Esophagus muscularis mucosa (tissue), 4 donors: ENCODE data around the gene AFF1. TPM values are rescaled to one million over a fixed set of nuclear protein-coding genes. Genes with fewer than 3 reads are reported as not detected.

Experiments
- DNase-seq: peaks from one replicate; pipeline ENCODE4 v3.0.0-alpha.2; 2017; ENCODE audit errors: extremely low spot score
- H3K27ac ChIP-seq, 4 donors: fragments of 200-600 bp; sonication (generic); replicated peaks in 1 of 4; 1 replicate in 3 of 4; 2 replicates in 1 of 4; pipeline ENCODE4 v1.5.1; 2016 to 2019; ENCODE audit warnings: mild to moderate bottlenecking in 1 of 4
- H3K27me3 ChIP-seq, 4 donors: fragments of 200-600 bp; sonication (generic); one replicate each; pipeline versions ENCODE4 v1.5.1 to v1.6.0; 2016 to 2019
- H3K36me3 ChIP-seq, 4 donors: fragments of 200-600 bp; sonication (generic); one replicate each; pipeline ENCODE4 v1.5.1; 2016 to 2019
- H3K4me1 ChIP-seq, 4 donors: fragments of 200-600 bp; sonication (generic); one replicate each; pipeline ENCODE4 v1.5.1; 2016 to 2019
- H3K4me3 ChIP-seq, 4 donors: fragments of 200-600 bp; sonication (generic); 1 replicate in 2 of 4; 2 replicates in 2 of 4; pipeline ENCODE4 v1.5.1; 2016 to 2019; ENCODE audit warnings: mild to moderate bottlenecking in 4 of 4, moderate library complexity in 1 of 4
- H3K9me3 ChIP-seq, 4 donors: fragments of 200-600 bp; sonication (generic); 1 replicate in 3 of 4; 2 replicates in 1 of 4; pipeline ENCODE4 v1.5.1; 2016 to 2019
- CTCF ChIP-seq, 3 experiments: fragments of 200-600 bp in 2 of 3; fragments of 450-650 bp in 1 of 3; sonication (generic) in 2 of 3; IDR thresholded peaks; one replicate each; pipeline ENCODE4 v1.5.1; 2017 to 2019; ENCODE audit warnings: antibody characterized with exemption in 3 of 3, mild to moderate bottlenecking in 2 of 3, moderate library complexity in 1 of 3
- EP300 ChIP-seq: sonication (generic); formaldehyde crosslinking; IDR thresholded peaks from one replicate; pipeline ENCODE4 v1.6.1; 2017; ENCODE audit warnings: antibody characterized with exemption
- POLR2A ChIP-seq: fragments of 450-650 bp; IDR thresholded peaks from one replicate; pipeline ENCODE4 v1.6.1; 2017; ENCODE audit warnings: antibody characterized with exemption, moderate library complexity, mild to moderate bottlenecking, low read depth
- POLR2AphosphoS5 ChIP-seq, 2 donors: sonication (generic); formaldehyde crosslinking; IDR thresholded peaks; one replicate each; pipeline ENCODE4 v1.6.1; 2017; ENCODE audit warnings: antibody characterized with exemption in 2 of 2
- WGBS: methylation state at CpG from one replicate; pipeline ENCODE4 v1.1.5; 2018; 5-methylcytosine and 5-hydroxymethylcytosine counted together
- intact Hi-C: fragments of 100-400 bp; cut with DNase I; formaldehyde crosslinking; loops from one replicate; pipeline ENCODE4 v1.15.1; 2023
- total RNA-seq, 4 donors: library from RNA; depleted of rRNA; stranded (reverse); fragments of >200 nt; gene quantifications; one replicate each; pipeline versions ENCODE4 v1.1.0 to v1.2.1, GENCODE V29; 2016

AFF1 gene
- total RNA-seq, 4 donors from 2014 or later = 53.6 to 85.2 (median 70.6) TPM

GRCh38 chr4:86898562-86898961 is 36.2 kb upstream of the AFF1 start:
- H3K27ac ChIP-seq = no peak overlapping the region
- DNase-seq = no peak
- 94% methylated on average over 4 of the region's 4 CpGs for WGBS
- no peaks in the 10 kb centered on the region for H3K36me3 ChIP-seq
- no peaks in the 10 kb centered on the region for H3K9me3 ChIP-seq
- no peak for TF ChIP-seq POLR2A
- TF ChIP-seq POLR2AphosphoS5 (IDR thresholded peaks at IDR 0.05) = no peak
- TF ChIP-seq CTCF (IDR thresholded peaks at IDR 0.05) = no peak
- TF ChIP-seq EP300 = no peak
- intact Hi-C loops = loop anchor here (10.0 kb wide), 1 partner anchor 304 kb away; the partner anchor contains the start of gene PTPN13
- no peak overlapping the region for H3K4me3 ChIP-seq
- H3K27me3 ChIP-seq = no peaks in the 10 kb centered on the region
- H3K4me1 ChIP-seq = no peaks in the 10 kb centered on the region

GRCh38 chr4:86901864-86902263 is 32.9 kb upstream of the AFF1 start:
- no peaks in the 10 kb centered on the region for H3K36me3 ChIP-seq
- intact Hi-C loops = no loop called here
- no peak for TF ChIP-seq EP300
- no peak for TF ChIP-seq CTCF (IDR thresholded peaks at IDR 0.05)
- no peak for TF ChIP-seq POLR2A
- no peak for TF ChIP-seq POLR2AphosphoS5 (IDR thresholded peaks at IDR 0.05)
- no peak overlapping the region for H3K4me3 ChIP-seq
- no peak overlapping the region for H3K27ac ChIP-seq
- peaks cover 4 to 12% (median 11%) of the 10 kb centered on the region in 4 donors for H3K4me1 ChIP-seq
- WGBS = 96% methylated on average over 3 of the region's 3 CpGs
- DNase-seq = no peak
- no peaks in the 10 kb centered on the region for H3K27me3 ChIP-seq
- H3K9me3 ChIP-seq = no peaks in the 10 kb centered on the region

- H3K27me3 ChIP-seq = no peaks in the 10 kb centered on the region
- peak overlapping the region in 1 of 4 donors; percentile 8 for H3K4me3 ChIP-seq
- no peaks in the 10 kb centered on the region for H3K9me3 ChIP-seq
- no peak for DNase-seq
- 3% methylated on average over 2 of the region's 2 CpGs for WGBS
- peaks cover 0 to 2% (median 0%) of the 10 kb centered on the region in 4 donors for H3K36me3 ChIP-seq
- peak overlapping the region; percentile 4 to 38 (median 36) for H3K27ac ChIP-seq
- intact Hi-C loops = no loop called here
- TF ChIP-seq POLR2A = no peak
- H3K4me1 ChIP-seq = peaks cover 10 to 29% (median 25%) of the 10 kb centered on the region in 4 donors
Measured at GRCh38 chr4:86908251-86908657, 26.6 kb upstream of the AFF1 start.

GRCh38 chr4:86909546-86910295 is 25.1 kb upstream of the AFF1 start:
- intact Hi-C loops = no loop called here
- 82% methylated on average over 8 of the region's 8 CpGs for WGBS
- H3K4me3 ChIP-seq = no peak overlapping the region

More at GRCh38 chr4:86909546-86910295, 25.1 kb upstream of the AFF1 start:
- Histone ChIP-seq H3K36me3 (peaks cover 0 to 6% (median 0%) of the 10 kb centered on the region in 4 donors), H3K4me1 (peaks cover 6 to 20% (median 15%) of the 10 kb centered on the region in 4 donors), H3K27me3 (no peaks in the 10 kb centered on the region), H3K27ac (no peak overlapping the region), H3K9me3 (no peaks in the 10 kb centered on the region)
- no peak for TF ChIP-seq POLR2AphosphoS5 (IDR thresholded peaks at IDR 0.05)
- no peak for TF ChIP-seq CTCF (IDR thresholded peaks at IDR 0.05)
- no peak for TF ChIP-seq POLR2A
- TF ChIP-seq EP300 = no peak
- no peak for DNase-seq
